WERI-Rb-1 (cell line): ENCODE measurements around the gene ADGRG3.

Source experiments
- DNase-seq: peaks from one replicate; pipeline ENCODE4 v3.0.0-alpha.2; 2020
- H3K27ac ChIP-seq: fragments of 250-450 bp; sonication (Bioruptor Pico); 2 replicates; pipeline ENCODE4 v1.5.1; 2020; ENCODE audit warnings: mild to moderate bottlenecking, moderate library complexity
- H3K27me3 ChIP-seq: fragments of 250-450 bp; sonication (Bioruptor Pico); 2 replicates; pipeline ENCODE4 v1.5.1; 2021; ENCODE audit warnings: mild to moderate bottlenecking, low read depth, moderate library complexity; ENCODE audit not compliant: insufficient read depth, severe bottlenecking
- H3K36me3 ChIP-seq: fragments of 250-450 bp; sonication (Bioruptor Pico); 2 replicates; pipeline ENCODE4 v1.5.1; 2020; ENCODE audit warnings: mild to moderate bottlenecking, moderate library complexity
- H3K4me3 ChIP-seq: 2 replicates; pipeline ENCODE4 v1.5.1; 2011; ENCODE audit warnings: low read depth, mild to moderate bottlenecking, control low read depth, low read length
- H3K9me3 ChIP-seq: fragments of 250-450 bp; sonication (Bioruptor Pico); 2 replicates; pipeline ENCODE4 v1.5.1; 2021; ENCODE audit warnings: mild to moderate bottlenecking, moderate library complexity; ENCODE audit not compliant: severe bottlenecking
- TF ChIP-seq, protein P1 (sequence below): IDR thresholded peaks from 2 replicates; pipeline ENCODE4 v1.5.1; 2011; ENCODE audit warnings: low read depth, mild to moderate bottlenecking, control low read depth, inconsistent platforms, low read length

Gene ADGRG3

DNA sequence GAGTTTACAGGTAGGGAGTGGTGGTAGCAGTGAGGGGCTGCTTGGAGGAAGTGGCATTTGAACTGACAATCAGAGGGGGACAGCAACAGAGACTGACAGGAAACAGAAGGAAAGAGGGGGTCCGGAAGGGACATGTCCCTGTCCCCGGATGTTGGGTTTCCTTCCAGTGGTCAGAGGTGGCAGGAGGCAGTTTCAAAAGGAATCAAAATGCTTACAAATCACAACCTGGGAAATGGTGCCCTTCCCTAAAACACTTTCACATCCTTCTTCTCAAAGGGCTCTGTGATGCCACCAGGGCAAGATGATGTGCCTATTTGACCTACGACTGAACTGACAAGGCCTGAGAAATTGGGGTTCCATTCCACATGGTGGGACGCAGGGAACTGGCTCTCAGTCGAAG is 20.0 kb upstream of the ADGRG3 start:
- Histone ChIP-seq H3K9me3 (no peaks in the 10 kb centered on the region), H3K36me3 (no peaks in the 10 kb centered on the region), H3K27ac (no peak overlapping the region), H3K4me3 (no peak overlapping the region), H3K27me3 (no peaks in the 10 kb centered on the region)
- DNase-seq = no peak
- TF ChIP-seq, protein P1, sequence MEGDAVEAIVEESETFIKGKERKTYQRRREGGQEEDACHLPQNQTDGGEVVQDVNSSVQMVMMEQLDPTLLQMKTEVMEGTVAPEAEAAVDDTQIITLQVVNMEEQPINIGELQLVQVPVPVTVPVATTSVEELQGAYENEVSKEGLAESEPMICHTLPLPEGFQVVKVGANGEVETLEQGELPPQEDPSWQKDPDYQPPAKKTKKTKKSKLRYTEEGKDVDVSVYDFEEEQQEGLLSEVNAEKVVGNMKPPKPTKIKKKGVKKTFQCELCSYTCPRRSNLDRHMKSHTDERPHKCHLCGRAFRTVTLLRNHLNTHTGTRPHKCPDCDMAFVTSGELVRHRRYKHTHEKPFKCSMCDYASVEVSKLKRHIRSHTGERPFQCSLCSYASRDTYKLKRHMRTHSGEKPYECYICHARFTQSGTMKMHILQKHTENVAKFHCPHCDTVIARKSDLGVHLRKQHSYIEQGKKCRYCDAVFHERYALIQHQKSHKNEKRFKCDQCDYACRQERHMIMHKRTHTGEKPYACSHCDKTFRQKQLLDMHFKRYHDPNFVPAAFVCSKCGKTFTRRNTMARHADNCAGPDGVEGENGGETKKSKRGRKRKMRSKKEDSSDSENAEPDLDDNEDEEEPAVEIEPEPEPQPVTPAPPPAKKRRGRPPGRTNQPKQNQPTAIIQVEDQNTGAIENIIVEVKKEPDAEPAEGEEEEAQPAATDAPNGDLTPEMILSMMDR = no peak

DNA sequence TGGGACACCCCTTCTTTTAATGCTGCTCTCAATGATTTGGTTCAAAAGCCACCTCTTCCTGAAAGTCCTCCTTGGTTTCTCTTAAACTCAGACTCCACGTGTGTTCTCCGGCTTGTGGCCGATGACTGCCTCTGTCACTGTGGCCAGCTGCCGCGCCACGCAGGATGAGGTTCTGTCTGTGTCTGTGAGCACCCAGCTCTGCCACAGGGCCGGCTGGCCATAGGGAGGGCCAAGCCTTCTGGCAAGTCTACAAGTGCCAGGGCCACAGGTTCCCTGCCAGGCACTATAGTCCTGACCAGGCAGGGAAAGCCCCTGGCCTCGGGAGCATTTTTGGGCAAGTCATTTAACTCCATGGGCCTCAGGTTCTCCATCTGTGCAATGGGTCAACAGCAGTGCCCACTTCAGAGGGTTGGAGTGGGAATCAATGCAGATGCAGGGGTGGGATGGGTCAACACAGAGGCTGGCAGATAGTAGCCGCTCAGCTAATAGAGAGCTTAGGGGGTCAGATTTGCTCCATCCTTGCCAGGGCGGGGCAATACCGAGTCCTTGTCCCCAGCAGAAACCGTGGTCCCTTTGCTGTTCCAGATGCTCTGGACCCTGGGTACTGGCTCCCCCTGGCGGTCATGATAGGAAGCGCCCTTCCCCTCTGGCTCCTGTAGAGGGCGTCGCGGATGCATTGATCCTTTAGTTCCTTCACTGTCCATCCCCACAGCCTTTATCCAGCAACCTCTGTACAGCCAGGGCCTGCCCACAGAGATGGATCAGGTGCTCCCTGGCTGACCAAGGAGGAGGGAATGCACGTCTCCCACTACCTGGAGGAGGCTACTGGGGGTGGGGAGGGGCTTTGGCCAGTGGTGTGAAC is 19.3 kb upstream of the ADGRG3 start:
- Histone ChIP-seq H3K4me3 (no peak overlapping the region), H3K36me3 (no peaks in the 10 kb centered on the region), H3K9me3 (no peaks in the 10 kb centered on the region), H3K27me3 (no peaks in the 10 kb centered on the region), H3K27ac (no peak overlapping the region)
- DNase-seq = peak; percentile 80
- TF ChIP-seq, protein P1 = peak; percentile 100

DNA sequence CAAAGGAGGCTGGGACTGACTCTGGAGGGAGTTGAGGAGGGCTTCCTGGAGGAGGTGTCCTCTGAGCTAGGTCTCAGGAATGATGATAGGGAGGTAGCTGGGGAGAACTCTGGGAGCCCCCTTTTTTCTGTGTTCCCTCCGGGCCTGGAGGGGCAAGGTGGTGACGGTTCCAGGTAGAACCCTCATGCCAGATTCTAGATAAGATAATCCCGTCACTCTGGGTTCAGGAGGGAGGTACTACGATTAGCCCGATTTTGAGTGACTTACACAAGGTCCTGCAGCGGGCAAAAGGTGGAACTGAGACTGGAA is 18.7 kb upstream of the ADGRG3 start:
- DNase-seq = no peak
- H3K27ac ChIP-seq = no peak overlapping the region
- TF ChIP-seq, protein P1 = no peak
- H3K27me3 ChIP-seq = no peaks in the 10 kb centered on the region
- H3K36me3 ChIP-seq = no peaks in the 10 kb centered on the region
- H3K9me3 ChIP-seq = no peaks in the 10 kb centered on the region
- no peak overlapping the region for H3K4me3 ChIP-seq

DNA sequence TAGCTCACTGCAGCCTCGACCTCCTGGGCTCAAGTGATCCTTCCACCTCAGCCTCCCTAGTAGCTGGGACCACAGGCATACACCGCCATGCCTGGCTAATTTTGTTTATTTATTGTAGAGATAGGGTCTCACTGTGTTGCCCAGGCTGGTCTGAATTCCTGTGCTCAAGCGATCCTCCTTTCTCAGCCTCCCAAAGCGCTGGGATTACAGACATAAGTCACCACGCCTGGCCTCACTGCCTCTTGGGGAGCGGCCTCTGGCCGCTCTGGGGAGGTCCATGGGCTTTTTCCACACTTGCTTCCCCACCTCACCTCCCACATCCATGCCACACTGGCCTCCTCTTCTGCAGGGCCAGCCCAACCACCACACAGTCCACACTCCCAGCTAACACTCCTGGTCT is 18.3 kb upstream of the ADGRG3 start:
- Histone ChIP-seq H3K36me3 (no peaks in the 10 kb centered on the region), H3K4me3 (no peak overlapping the region), H3K27me3 (no peaks in the 10 kb centered on the region), H3K27ac (no peak overlapping the region), H3K9me3 (no peaks in the 10 kb centered on the region)
- TF ChIP-seq, protein P1 = no peak
- DNase-seq = no peak

DNA sequence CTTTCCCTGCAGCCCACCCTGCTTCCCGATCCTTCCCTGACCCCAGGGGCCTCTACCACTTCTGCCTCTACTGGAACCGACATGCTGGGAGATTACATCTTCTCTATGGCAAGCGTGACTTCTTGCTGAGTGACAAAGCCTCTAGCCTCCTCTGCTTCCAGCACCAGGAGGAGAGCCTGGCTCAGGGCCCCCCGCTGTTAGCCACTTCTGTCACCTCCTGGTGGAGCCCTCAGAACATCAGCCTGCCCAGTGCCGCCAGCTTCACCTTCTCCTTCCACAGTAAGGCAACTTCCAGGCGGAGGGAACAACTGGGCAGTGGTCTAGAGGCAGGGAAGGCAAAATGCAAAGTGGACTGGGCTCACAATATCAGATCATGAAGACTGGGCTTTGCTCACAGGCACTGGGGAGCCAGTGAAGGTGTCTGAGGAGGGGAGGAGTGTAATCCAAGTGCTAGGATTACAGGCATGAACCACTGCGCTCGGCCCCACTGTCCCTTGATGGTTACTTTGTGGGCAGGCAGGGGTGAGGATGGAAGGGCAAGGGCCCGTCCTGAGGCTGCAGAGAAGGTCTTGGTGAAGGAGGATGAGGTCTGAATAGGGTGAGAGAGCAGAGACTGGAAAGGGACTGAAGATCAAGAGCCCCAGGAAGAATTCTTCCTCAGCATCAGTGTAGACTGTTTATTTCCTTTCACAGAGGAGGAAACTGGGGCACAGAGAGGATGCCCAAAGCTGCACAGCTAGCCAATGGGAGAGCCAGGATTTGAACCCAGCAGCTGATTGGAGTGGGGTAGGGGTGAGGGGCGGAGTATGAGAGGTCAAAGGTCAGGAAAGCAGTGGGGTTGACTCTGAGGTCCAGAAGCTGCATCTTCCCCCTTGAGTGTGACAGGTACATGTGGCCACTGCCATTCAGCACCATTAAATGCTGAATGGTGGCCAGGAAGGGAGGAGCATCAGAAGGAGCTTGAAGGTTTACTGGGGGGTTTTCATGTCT is 16.5 kb upstream of the ADGRG3 start:
- H3K9me3 ChIP-seq = no peaks in the 10 kb centered on the region
- H3K27me3 ChIP-seq = no peaks in the 10 kb centered on the region
- H3K4me3 ChIP-seq = no peak overlapping the region
- H3K27ac ChIP-seq = no peak overlapping the region
- TF ChIP-seq, protein P1 = peak; percentile 15; the same call in 1 of the 2 replicates
- no peaks in the 10 kb centered on the region for H3K36me3 ChIP-seq
- DNase-seq = peak; percentile 54
